Glomerular visceral epithelial cell (primary cell): ENCODE measurements around the gene BCOR.

Source experiments
- DNase-seq: peaks from one replicate; pipeline ENCODE4 v3.0.0-alpha.2; 2016; ENCODE audit errors: extremely low spot score

Gene BCOR

DNA sequence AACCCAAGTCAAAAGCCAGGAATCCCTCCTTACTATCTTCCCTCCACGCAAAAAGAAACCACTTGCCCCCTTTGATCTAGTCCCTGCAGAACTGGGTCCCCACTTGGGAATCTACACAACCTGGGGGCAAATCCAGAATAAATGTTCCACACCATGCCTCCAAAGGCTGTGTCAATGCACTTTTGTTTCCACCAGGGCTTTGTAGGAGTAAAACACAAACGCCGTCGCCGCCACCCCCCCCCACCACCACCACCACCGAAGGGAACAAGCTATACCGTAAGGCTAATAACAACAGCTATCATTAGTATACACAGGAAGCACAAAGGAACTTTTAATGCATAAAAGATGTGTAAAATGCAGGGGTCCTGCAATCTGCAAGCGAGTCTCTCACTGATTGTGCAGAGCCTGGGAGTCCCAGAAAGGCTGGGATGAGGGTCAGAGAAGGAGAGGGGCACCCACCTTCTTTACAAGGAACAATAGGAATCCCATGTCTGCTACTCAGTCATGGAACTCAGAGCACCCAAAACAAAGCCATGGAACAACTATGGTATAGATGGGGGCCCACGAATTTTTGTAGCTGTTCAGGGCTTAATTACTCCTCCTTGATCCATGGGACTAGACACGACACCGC, 13.2 kb downstream of the BCOR start:
- no peak for DNase-seq

DNA sequence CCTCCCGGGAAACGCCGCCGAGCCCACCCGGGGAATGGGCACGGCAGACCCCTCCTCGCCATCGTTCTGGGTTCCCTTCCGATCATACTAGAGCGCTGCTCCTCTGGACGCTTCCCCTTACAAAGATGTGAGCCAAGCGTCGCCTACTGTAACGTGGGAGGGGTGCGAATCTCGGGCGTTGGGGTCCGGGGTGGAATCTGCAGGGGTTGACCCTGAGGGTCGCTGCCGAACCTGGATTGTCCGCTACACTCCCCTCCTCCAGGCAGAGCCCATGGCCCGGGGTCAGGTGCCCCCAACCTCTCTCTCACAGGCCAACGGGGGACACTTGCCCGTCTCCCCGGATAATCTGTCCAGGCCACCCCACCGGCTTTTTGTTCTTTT, 13.8 kb downstream of the BCOR start:
- no peak for DNase-seq

GRCh38 chrX:40083120-40083978, 14.4 kb downstream of the BCOR start:
- DNase-seq = no peak

DNA sequence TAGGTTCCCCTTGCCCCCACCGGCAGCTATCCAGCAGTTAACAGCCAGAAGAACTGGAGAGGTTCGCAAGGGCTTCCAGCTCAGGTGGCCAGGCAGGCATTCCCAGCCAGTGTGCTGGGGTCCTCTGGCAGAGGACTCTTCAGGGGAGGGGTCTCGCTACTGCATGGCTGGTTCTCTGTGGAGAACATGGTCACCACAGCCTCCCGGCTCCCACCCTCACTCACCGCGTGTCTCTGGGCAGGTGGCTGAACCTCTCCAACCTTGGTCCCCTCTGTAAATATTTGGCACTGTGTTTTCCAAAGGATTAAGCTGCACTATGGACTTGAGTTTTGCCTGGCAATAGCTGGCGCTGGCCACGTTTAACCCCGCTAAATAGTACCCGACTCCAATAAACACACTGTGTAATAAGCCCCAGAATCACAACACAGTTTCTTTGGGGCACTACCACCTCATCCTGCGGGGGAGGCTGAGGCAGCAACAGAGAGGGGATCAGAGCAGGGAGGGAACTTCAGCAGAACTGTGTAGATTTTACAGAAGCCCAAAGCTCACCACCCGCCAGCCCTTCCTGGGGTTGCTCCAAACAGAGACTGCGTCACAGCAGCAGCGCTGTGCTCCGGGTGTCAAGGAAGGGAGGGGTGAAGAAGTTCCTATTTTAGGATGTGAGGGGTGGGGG, 15.2 kb downstream of the BCOR start:
- no peak for DNase-seq

GRCh38 chrX:40081679-40082068, 16.1 kb downstream of the BCOR start:
- no peak for DNase-seq

DNA sequence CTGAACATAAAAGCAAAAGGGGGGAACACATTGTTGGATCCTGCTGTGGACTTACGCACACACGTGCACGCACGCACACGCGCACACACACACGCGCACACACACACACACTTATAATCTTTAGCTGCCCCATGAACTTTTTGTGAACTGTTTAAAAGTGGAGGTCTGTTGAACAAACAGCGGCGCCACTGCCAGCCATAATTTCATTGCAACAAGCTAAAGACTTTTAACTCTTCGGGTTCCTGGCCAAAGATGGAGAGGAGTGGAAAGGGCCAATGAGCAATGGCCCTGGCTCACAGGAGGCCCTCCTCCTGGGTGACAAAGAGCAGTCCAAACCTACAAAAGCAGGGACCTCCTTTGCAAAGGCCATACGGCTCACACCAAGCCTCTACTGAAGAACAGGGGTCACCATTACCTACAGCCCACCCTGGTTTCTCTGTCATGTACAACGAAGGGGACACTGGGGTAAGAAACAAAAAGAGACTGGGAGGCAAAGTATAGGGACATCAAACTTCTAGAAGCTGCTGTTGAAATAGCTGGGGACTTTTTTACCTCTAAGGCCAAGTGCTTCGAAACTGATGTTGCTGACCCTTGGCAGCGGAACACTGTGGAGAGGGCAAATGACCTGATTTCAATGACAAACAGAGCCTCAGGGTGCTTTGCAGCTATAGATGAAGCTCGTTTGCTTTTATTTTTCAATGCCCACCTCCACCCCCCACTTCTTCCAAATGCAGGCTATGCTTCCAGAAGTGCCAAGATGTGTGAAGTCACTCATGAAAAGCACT, 16.7 kb downstream of the BCOR start:
- no peak for DNase-seq

GRCh38 chrX:40079572-40079971, 18.2 kb downstream of the BCOR start:
- DNase-seq = no peak

- DNase-seq = no peak
Measured at GRCh38 chrX:40078489-40079227, 19.1 kb downstream of the BCOR start.

DNA sequence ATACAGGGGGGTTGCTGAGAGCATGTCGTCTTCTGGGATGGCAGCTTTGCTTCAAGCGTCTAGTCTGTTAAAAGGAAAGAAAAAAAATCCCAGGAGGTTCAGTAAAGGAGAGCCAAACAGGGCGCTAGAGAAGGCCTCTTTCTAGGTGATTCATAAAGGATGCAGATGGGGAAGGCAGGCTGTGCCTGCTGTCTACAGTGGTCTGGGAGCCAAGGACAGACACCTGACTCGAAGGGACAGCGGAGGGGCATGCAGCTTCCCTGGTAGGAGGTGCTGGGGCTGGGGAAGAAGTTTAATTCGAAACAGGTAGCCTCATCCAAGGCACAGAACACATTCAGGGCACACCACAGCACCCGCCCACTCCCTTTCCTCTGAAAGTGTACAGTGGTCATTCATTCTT, 19.9 kb downstream of the BCOR start:
- no peak for DNase-seq

- DNase-seq = no peak
Measured at GRCh38 chrX:40076750-40077575, 20.8 kb downstream of the BCOR start.

GRCh38 chrX:40074959-40075332, 22.8 kb downstream of the BCOR start:
- DNase-seq = no peak

GRCh38 chrX:40074080-40074958, 23.4 kb downstream of the BCOR start:
- DNase-seq = no peak

- DNase-seq = no peak
Measured at GRCh38 chrX:40073439-40074054, 24.2 kb downstream of the BCOR start.

- no peak for DNase-seq
Measured at GRCh38 chrX:40072246-40072645, 25.5 kb downstream of the BCOR start.

DNA sequence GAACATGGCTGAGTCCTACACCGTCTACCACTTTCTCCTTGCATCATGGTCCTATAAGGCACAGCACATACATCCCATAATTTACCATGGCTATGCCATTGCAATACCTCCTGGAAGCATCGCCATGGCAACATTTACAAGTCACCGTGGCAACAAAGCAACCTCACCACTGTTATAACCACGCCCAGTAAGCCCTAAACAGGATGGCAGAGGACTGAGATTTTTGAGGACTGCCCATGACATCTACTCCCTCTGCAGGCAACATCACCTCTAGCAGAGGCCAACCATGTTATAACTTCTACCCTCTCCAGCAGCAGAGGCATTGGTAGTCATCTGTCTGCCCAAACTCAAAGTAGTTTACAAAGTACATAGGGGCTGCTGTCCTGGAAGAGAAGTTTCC, 29.7 kb downstream of the BCOR start:
- DNase-seq = peak; percentile 5

- no peak for DNase-seq
Measured at GRCh38 chrX:40066700-40067099, 31.1 kb downstream of the BCOR start.

GRCh38 chrX:40065296-40066046, 32.3 kb downstream of the BCOR start:
- DNase-seq = no peak

DNA sequence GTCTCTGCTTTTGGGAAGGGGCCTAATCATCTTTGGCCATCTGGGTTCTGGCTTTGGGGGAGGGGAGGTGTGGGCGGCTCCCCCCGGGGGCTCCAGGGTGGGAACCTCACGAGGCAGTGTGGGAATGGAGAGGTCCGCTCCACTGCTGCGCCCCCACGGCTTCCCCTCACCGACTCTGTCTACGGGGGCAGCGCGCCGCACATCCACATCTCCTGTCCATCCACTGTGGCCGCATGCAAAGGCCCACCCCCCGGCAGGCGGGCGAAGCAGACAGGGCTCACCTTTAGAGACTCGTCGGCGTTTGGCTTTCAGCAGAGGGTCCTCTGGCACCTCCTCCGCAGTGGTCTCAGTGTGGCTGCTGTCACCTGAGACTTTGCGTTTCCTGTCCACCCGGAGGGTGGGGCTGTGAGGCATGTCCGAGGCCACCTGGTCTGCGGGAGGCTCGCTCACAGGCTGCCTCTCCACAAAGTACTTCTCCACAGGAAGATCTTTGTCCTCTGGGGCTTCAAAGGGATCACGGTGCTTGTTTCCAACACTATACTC, 33.6 kb downstream of the BCOR start:
- no peak for DNase-seq
